ENCODE results near the gene NF1. TPM values are rescaled to one million over a fixed set of nuclear protein-coding genes. Genes with fewer than 3 reads are reported as not detected.

The NF1 gene
- total RNA-seq, 4 donors from 2014 or later, result 51.9 to 67.8 (median 66.3) TPM

DNA sequence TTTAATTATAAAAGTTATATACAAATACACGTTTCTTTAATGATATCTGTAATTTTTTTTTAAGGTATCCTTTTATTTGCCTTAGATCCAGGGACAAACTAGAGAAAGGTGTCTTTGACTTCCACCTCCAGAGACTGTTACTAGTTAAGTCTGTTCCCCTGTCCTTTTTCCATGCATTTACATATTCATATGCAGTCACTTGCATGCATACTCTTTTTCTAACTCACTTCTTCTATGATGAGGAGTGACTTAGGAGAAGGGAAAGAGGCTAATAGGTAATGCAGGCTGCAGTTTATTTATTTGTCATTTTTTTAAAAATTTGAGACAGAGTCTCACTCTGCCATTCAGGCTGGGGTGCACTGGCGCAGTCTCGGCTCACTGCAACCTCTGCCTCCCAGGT is 141.4 kb downstream of the NF1 start:
- ATAC-seq (ENCODE audit: low FRiP score), result no peak
- no peak for DNase-seq (ENCODE audit: low spot score)
- TF ChIP-seq, protein P1, sequence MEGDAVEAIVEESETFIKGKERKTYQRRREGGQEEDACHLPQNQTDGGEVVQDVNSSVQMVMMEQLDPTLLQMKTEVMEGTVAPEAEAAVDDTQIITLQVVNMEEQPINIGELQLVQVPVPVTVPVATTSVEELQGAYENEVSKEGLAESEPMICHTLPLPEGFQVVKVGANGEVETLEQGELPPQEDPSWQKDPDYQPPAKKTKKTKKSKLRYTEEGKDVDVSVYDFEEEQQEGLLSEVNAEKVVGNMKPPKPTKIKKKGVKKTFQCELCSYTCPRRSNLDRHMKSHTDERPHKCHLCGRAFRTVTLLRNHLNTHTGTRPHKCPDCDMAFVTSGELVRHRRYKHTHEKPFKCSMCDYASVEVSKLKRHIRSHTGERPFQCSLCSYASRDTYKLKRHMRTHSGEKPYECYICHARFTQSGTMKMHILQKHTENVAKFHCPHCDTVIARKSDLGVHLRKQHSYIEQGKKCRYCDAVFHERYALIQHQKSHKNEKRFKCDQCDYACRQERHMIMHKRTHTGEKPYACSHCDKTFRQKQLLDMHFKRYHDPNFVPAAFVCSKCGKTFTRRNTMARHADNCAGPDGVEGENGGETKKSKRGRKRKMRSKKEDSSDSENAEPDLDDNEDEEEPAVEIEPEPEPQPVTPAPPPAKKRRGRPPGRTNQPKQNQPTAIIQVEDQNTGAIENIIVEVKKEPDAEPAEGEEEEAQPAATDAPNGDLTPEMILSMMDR (IDR thresholded peaks at IDR 0.05), result no peak

DNA sequence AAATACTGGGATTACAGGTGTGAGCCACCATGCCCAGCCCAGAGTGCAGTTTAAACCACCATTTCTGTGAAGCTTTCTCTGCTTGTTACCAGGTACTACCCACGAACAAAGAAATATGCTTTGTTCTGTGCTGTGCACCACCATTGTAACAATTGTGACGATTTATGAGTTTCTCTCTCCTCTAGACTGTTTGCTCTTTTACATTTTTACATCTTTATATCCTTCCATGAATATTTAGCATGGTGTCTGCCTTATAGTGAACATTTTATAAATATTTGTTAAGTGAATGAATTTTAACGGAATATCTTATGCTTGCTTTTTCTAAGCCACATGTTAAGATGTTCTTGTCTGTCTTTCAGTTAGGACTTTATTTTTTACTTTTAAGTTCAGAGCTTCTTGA is 141.9 kb downstream of the NF1 start:
- DNase-seq (ENCODE audit: low spot score), result no peak
- TF ChIP-seq, protein P1 (IDR thresholded peaks at IDR 0.05), result no peak
- ATAC-seq (ENCODE audit: low FRiP score), result no peak

DNA sequence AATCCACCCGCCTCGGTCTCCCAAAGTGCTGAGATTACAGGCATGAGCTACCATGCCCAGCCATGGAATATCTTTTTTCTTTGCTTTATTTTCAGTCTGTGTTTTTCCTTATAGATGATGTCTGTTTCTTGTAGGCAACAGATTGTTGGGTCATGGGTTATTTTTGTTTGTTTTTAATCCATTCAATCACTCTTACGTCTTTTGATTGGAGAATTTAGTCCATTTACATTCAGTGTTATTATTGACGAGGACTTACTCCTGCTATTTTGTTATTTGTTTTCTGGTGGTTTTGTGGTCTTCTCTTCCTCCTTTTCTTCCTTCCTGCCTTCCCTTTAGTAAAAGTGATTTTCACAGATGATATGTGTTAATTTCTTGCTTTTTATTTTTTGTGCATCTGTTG is 146.3 kb downstream of the NF1 start:
- ATAC-seq (ENCODE audit: low FRiP score), result no peak
- DNase-seq (ENCODE audit: low spot score), result no peak
- TF ChIP-seq, protein P1 (IDR thresholded peaks at IDR 0.05), result no peak

DNA sequence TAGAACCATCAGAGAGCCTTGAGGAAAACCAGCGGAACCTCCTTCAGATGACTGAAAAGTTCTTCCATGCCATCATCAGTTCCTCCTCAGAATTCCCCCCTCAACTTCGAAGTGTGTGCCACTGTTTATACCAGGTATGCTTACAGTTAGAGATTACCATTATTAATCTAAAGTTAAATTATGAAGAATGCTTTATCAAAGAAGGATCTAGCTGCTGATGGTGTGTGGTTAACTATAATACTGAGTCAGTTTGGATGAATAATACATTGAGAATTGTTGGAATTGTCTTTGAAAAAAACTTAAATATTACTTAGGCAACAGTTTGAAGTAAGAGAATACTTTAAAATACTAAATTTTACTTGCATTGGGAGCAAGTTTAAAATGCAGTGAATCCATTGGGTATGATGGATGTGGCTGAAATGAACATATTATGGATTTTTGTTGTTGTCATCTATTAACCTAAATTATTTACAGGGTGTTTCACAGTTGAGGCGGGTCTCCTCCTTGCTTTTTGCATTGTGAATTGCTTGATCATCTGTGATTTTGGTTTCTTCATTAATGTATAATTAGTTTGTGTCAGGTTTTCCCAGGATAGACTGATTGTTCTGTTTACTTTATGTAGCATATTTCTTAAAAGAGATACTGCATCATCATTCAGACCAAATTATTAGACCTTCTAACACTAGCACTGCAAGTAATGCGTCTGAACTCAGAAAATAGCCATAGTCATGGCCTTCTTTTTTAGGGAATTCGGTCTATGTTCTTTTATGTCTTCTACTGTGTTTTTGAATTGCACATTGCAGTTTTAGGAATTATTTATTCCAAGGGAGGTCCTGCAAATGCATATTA is 154.4 kb downstream of the NF1 start:
- DNase-seq (ENCODE audit: low spot score) (no peak), ATAC-seq (ENCODE audit: low FRiP score) (no peak)
- TF ChIP-seq, protein P1 (IDR thresholded peaks at IDR 0.05), result no peak

DNA sequence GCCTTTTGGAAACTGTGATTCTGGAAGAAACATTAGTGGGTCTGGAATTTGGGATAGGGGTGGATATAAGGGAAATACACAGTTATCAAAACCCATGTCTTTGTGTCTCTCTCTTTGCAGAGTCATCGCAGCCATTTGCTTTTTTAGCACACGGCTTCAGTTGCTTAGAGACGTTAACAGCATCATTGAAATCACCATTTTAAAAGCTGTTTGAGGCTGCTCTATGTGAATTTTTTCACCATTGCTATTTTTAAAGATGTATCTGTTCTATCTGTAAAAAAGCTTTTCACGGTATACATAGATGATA is 155.0 kb downstream of the NF1 start:
- TF ChIP-seq, protein P1 (IDR thresholded peaks at IDR 0.05), result no peak
- no peak for ATAC-seq (ENCODE audit: low FRiP score)
- DNase-seq (ENCODE audit: low spot score), result no peak

DNA sequence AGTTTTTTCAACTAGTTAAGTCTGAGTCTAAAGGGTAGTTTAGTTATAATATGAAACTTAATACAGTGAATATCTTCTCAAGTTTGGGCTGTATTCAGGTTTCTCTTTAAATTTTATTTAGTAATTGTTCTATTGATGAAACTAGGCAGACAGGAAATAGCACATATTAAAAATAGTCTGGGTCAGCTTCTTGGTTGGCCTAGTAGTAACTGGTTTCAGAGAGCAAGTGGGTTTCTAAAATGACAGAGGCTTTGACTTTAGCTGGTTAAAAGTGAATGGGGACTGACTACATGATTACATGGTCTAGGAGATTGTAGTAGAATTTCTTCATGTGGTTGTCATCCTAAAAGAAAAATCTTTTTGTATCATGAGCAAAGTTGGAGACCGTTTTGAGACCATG is 155.5 kb downstream of the NF1 start:
- no peak for ATAC-seq (ENCODE audit: low FRiP score)
- no peak for DNase-seq (ENCODE audit: low spot score)
- TF ChIP-seq, protein P1 (IDR thresholded peaks at IDR 0.05), result no peak
